Adipose tissue (tissue), 3 donors: Measurements from ENCODE around the gene ENTHD1. TPM values are rescaled to one million over a fixed set of nuclear protein-coding genes. Genes with fewer than 3 reads are reported as not detected.

Source experiments
- H3K27ac ChIP-seq: one replicate; pipeline ENCODE4 v1.5.1; 2013; ENCODE audit warnings: low read depth, low read length
- WGBS, 3 donors: extraction: QIAGEN DNeasy Blood & Tissue Kit; methylation state at CpG; one replicate each; pipeline ENCODE4 v1.1.7; 2013; 5-methylcytosine and 5-hydroxymethylcytosine counted together
- polyA plus RNA-seq, 3 donors: library from polyadenylated mRNA; stranded (reverse); fragments of 200-250 nt; gene quantifications; one replicate each; pipeline ENCODE4 v1.2.3, GENCODE V29; 2013
- donor health status: healthy with polysubstance abuse.
- donor health status: Bipolar disorder and iron deficiency.
- donor health status: healthy.

Gene ENTHD1
- polyA plus RNA-seq, 3 donors = not detected

- 44 to 55% (median 51%) methylated on average over 15 of the region's 15 CpGs for WGBS, 3 donors
- H3K27ac ChIP-seq = no peak overlapping the region
These were observed 166.0 kb downstream of the ENTHD1 start for GRCh38 chr22:39727541-39727940.

DNA sequence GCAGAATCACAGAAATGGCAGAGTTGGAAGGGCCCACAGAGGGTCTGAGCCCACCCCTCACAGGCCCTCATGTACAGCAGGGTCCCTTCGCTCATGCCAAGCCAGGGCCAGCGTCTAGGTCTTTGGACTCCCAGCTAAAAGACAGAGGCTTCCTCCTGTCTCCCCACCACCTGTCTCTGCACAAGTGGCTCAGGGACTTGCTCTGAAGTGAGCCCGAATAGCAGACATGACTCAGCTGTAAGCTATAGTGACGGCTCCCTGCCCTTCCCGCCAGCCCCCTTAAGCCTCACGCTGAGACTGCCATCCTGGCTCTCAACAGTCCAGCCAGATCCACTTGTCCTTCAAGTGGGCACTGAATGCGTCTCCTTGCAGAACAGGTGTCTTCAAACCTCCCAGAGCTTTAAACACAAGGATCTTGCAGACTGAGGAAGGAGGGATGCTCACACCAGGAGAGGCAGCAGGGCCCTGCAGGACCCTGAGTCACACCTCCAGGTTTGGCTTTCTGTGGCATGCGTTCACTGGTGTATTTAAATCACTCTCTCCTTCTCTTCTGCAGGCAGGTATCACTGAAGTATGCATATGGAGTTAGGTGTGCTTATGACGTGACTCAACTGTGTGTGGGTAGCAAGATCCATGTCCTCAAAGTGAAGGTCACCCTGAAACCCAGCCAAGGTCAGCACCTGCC, 168.1 kb downstream of the ENTHD1 start:
- WGBS, 3 donors = 78 to 80% (median 79%) methylated on average over 9 of the region's 9 CpGs
- H3K27ac ChIP-seq = no peak overlapping the region

DNA sequence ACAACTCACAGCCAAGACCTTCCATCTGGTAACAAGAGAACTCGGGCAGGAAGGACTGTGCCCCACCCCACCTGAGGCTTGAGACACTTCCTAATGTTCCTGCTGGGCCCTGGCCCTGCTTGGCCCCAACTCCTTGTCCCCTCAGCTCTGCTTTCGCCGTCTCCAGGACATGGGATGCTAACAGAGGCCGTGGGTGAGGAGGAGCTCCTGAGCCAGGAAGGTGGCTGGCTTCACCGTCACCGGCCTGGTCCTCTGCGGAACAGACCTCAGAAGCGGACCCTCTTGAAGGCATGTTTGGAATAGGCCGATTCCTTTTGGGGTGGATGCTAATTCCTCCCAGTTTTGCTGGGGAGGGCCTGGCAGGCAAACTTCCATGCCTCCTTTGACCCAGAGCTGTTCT, 168.7 kb downstream of the ENTHD1 start:
- 84 to 89% (median 85%) methylated on average over 9 of the region's 9 CpGs for WGBS, 3 donors
- no peak overlapping the region for H3K27ac ChIP-seq

GRCh38 chr22:39724390-39724789, 169.2 kb downstream of the ENTHD1 start:
- 89 to 92% (median 90%) methylated on average over 4 of the region's 4 CpGs for WGBS, 3 donors
- H3K27ac ChIP-seq = no peak overlapping the region

- H3K27ac ChIP-seq = no peak overlapping the region
- 76 to 81% (median 77%) methylated on average over 3 of the region's 3 CpGs for WGBS, 3 donors
These were observed 169.6 kb downstream of the ENTHD1 start for GRCh38 chr22:39723899-39724351.

DNA sequence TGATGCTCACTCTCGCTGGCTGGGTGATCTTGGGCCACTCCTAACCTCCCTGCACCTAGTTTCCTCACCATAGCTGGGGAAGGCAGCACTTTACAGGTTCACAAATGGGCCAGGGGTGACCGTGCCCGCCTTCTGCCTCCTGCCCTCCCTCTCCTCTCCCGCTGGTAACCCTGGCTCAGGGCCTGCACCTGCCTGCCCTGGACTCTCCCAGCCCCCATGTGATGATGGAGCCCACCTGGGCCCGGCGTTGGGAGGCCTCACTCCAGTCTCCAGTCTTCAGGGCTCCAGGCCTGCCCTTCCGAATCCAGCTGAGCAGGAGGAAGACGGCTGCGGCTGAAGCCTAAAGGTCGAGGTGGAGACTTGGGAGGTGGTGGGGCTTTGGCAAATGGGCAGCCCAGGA, 170.1 kb downstream of the ENTHD1 start:
- no peak overlapping the region for H3K27ac ChIP-seq
- WGBS, 3 donors = 83 to 92% (median 90%) methylated on average over 9 to 10 of the region's 10 CpGs

DNA sequence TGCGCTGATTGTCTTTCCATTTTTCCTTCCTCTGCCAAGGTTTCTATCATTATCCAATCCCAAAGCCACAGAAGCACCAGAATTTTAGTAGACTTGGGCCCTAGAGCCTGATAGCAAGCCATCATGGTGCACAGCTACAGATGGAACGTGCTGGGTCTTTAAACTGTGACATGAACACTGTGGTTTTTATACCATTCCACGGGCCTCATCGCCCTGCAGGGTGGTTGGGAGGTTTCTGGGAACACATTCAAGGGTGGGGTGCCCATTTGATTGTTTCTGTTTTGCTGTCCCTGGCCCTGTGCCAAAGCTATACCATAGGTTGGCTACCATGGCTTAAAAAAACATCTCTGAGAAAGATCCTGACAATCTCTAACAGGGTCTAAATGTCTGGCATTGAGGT, 171.1 kb downstream of the ENTHD1 start:
- 81 to 89% (median 84%) methylated on average over 4 of the region's 4 CpGs for WGBS, 3 donors
- H3K27ac ChIP-seq = no peak overlapping the region

GRCh38 chr22:39722032-39722325, 171.6 kb downstream of the ENTHD1 start:
- 84 to 88% (median 88%) methylated on average over 6 of the region's 6 CpGs for WGBS, 3 donors

DNA sequence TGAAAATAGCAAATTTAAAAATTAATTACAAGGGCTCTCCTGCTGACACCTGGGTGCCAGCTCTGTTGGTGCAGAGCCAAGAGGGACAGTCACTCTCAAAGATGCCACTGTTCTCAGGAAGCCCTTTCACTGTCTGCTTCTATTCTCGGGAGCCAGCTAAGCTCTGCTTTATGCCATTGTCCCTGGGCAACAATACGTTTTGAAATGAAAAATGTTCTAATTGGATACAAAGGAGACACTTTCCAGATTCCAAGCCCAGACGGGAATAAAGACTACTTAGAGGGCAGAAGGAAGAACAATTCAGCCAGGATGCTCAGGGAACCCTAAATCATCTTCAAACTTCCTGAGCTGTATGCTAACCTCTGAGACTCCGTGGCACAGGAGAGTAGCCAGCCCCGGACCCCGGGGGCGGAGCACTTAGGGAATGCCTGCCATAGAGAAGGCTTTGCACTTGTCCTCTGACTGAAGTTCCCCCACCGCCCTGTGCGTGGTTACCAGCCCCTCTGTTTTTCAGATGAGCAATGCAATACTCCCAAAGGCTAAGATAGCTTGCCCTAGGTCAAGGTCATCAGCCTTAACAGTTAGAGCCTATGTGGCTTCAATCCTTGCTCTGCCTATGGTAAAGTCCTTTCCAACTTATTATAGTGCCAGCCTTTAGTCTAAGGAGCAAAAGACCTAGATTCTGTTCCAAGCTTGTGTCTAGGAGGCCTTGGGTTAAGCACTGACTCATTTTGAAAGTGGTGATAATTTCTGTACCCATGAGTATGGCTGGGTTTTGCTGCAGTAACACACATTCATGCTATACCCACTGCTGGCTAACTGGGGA, 172.1 kb downstream of the ENTHD1 start:
- H3K27ac ChIP-seq = no peak overlapping the region
- 36 to 46% (median 44%) methylated on average over 9 of the region's 9 CpGs for WGBS, 3 donors

More at GRCh38 chr22:39722032-39722325, 171.6 kb downstream of the ENTHD1 start:
- no peak overlapping the region for H3K27ac ChIP-seq

DNA sequence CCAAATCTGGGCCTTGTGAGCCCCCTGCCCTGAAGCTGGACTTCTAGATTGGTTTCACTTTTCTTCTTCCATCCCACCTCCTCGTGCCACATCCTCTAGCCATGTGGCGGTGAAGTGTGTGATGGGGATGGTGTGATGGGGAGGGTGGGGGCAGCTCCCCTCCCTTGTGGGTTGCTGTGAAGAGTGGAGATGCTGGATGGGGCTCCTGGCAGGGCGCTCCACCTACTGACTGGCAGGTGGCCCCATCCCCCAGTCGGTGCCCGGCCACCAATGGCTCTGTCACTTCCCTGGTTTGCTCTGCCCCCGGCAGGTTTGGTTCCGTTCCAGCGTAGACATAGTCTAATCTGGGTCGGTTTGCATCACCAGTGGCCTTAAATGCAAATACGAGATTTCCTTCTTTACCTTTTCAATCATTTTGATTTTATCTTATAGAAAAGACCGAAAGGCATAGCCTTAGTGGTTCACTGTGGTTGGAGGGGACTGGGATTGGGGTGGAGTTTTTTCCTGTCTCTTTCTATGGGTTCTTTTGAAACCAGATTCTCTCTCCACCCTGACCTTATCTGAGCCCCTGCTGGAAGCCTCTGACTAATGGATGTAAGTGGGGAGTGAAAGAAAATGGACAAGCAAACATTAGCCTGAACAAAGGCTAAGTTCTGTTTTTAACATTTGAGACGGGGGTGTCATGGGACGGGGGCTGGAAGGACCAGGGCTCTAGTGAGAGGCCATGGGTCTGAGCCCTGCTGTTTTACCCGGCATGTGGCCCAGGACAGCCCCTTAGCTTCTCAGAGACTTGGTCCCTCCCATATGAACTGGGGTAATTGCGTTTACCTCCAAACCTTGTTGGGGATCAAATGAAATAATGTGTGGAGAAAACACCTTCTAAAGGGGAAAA, 173.8 kb downstream of the ENTHD1 start:
- H3K27ac ChIP-seq = no peak overlapping the region
- 60 to 79% (median 79%) methylated on average over 15 of the region's 15 CpGs for WGBS, 3 donors

DNA sequence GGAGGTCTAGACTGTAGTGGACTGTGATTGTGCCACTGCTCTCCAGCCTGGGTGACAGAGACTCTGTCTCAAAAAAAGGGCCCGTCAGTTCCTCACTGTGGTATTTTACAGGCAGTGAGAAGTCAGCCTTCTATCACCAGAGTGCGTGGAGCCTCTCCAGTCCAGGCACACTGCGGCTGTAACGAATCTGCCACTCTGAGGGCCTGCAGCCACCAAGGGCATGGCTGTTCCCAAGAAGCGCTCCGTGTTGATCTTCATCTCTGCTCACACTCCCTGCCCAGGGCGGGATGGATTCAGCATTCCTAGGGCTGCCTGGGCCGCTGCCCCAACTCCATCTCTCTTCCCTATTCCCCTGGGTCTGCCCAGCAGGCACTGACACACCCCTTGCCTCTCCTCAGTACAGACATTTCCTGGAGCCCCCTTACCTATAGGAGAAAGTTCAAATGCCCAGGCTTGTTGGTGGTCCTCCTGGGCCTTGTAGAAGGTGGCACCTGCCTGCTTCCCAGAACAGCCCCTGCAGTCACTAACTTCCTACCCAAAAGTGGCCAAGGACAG, 174.6 kb downstream of the ENTHD1 start:
- 86 to 91% (median 89%) methylated on average over 8 of the region's 8 CpGs for WGBS, 3 donors

GRCh38 chr22:39718206-39718605, 175.4 kb downstream of the ENTHD1 start:
- no peak overlapping the region for H3K27ac ChIP-seq
- 72 to 82% (median 78%) methylated on average over 7 of the region's 7 CpGs for whole genome bisulfite sequencing, 3 donors

More for the DNA sequence above, 174.6 kb downstream of the ENTHD1 start:
- no peak overlapping the region for H3K27ac ChIP-seq

GRCh38 chr22:39717099-39717498, 176.5 kb downstream of the ENTHD1 start:
- 47 to 79% (median 73%) methylated on average over 8 of the region's 8 CpGs for WGBS, 3 donors
- no peak overlapping the region for H3K27ac ChIP-seq

- no peak overlapping the region for H3K27ac ChIP-seq
- 84 to 91% (median 86%) methylated on average over 10 of the region's 10 CpGs for WGBS, 3 donors
These were observed 177.0 kb downstream of the ENTHD1 start for GRCh38 chr22:39716534-39716933.

DNA sequence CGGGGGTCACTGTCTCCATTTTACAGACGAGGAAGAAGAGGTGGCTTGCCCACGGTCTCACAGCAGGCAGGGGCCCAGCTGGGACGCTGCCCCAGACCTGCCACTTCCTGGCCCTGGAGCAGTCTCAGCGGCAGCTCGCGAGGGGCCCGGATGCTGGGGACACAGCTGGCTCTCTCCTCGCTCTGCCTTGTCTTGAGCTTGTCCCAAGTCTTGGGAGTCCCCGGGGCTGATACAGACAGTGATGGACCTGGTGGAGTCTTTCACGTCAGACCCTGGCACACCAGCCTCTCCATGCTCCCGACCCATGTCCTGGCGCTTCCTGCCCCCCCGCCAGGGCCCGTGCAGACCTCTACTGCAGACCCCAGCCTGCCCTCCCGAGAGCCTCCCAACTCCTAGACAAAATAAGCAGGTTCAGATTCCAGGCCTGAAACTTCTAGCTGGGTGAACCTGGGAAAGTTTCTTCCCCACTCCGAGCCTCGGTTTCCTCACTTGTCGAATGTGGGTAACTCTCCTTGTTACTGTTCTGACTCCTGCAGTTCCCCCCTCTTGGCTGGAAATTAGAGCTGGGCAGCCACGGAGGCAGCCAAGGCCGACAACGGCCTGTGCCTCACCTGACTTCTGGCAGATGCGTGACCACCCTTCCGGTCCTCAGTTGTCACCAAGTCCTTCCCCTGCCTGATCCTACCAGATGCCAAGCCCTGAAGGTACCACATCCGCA, 177.6 kb downstream of the ENTHD1 start:
- H3K27ac ChIP-seq = no peak overlapping the region
- 80 to 83% (median 80%) methylated on average over 25 of the region's 25 CpGs for WGBS, 3 donors

DNA sequence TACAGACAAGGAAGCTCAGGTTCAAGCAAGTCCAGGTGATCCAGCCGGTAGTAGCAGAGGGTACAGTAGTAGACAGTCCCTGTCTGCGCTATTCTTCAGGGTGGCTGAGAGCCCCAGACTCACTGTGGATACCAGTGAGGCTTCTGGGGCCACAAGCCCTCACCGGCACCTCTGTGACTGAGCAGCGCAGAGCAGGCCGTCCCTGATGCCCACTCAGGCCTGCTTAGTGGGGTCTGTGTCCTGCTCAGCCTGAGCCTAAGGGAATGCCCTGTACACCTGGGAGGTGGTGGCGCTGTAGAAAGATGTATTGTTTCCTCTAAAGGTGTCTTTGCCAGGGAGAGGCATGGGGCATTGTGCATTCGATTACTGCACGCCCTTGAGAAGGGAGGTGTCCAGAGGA, 179.2 kb downstream of the ENTHD1 start:
- no peak overlapping the region for H3K27ac ChIP-seq
- 90 to 92% (median 91%) methylated on average over 8 of the region's 8 CpGs for WGBS, 3 donors

GRCh38 chr22:39713799-39714290, 179.7 kb downstream of the ENTHD1 start:
- WGBS, 3 donors = 85 to 90% (median 86%) methylated on average over 10 of the region's 10 CpGs
- H3K27ac ChIP-seq = no peak overlapping the region
